Prostate gland (tissue), 2 donors: ENCODE data around the gene LTO1. TPM values are rescaled to one million over a fixed set of nuclear protein-coding genes. Genes with fewer than 3 reads are reported as not detected.
A peak's percentile ranks its signal among the peaks of the same experiment; 100 is the strongest.

Experiments
- DNase-seq: peaks from one replicate; pipeline ENCODE4 v3.0.0-alpha.2; 2019; ENCODE audit warnings: low spot score
- H3K27ac ChIP-seq, 2 donors: fragments of 200-600 bp; sonication (generic); 2 replicates each; pipeline ENCODE4 v1.5.1; 2017 to 2019
- H3K27me3 ChIP-seq: fragments of 200-600 bp; sonication (generic); replicated peaks from 2 replicates; pipeline ENCODE4 v1.5.1; 2019; ENCODE audit not compliant: insufficient read depth
- H3K36me3 ChIP-seq, 2 donors: fragments of 200-600 bp; sonication (generic); 1 replicate in 1 of 2; 2 replicates in 1 of 2; pipeline versions ENCODE4 v1.5.1 to v1.8.1; 2017 to 2019
- H3K4me1 ChIP-seq: fragments of 200-600 bp; sonication (generic); replicated peaks from 2 replicates; pipeline ENCODE4 v1.5.1; 2019
- H3K4me3 ChIP-seq, 2 donors: fragments of 200-600 bp; sonication (generic); 2 replicates each; pipeline ENCODE4 v1.5.1; 2017 to 2019
- H3K9me3 ChIP-seq: fragments of 200-600 bp; sonication (generic); 2 replicates; pipeline ENCODE4 v1.5.1; 2017
- POLR2A ChIP-seq: fragments of 450-650 bp; IDR thresholded peaks from one replicate; pipeline ENCODE4 v1.6.1; 2016; ENCODE audit warnings: antibody characterized with exemption, mild to moderate bottlenecking
- POLR2AphosphoS5 ChIP-seq: sonication (generic); formaldehyde crosslinking; IDR thresholded peaks from one replicate; pipeline ENCODE4 v1.6.1; 2017; ENCODE audit warnings: antibody characterized with exemption
- WGBS: methylation state at CpG from one replicate; pipeline ENCODE4 v1.1.5; 2018; 5-methylcytosine and 5-hydroxymethylcytosine counted together
- intact Hi-C: fragments of 100-400 bp; cut with DNase I; formaldehyde crosslinking; loops from one replicate; pipeline ENCODE4 v1.14.2; 2022
- total RNA-seq, 2 donors: library from RNA; depleted of rRNA; stranded (reverse); fragments of >200 nt; gene quantifications; one replicate each; pipeline ENCODE4 v1.1.0, GENCODE V29; 2016
- TF ChIP-seq, protein P1 (sequence below), 4 experiments: fragments of 200-600 bp in 2 of 4; fragments of 450-650 bp in 2 of 4; sonication (generic) in 2 of 4; IDR thresholded peaks; 1 replicate in 3 of 4; 2 replicates in 1 of 4; pipeline ENCODE4 v1.5.1; 2016 to 2019; ENCODE audit warnings: antibody characterized with exemption in 4 of 4, mild to moderate bottlenecking in 2 of 4, moderate library complexity in 2 of 4

Gene LTO1, protein sequence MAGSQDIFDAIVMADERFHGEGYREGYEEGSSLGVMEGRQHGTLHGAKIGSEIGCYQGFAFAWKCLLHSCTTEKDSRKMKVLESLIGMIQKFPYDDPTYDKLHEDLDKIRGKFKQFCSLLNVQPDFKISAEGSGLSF
- 10 to 100 TPM; 14.9 to 39.5 TPM for total RNA-seq

DNA sequence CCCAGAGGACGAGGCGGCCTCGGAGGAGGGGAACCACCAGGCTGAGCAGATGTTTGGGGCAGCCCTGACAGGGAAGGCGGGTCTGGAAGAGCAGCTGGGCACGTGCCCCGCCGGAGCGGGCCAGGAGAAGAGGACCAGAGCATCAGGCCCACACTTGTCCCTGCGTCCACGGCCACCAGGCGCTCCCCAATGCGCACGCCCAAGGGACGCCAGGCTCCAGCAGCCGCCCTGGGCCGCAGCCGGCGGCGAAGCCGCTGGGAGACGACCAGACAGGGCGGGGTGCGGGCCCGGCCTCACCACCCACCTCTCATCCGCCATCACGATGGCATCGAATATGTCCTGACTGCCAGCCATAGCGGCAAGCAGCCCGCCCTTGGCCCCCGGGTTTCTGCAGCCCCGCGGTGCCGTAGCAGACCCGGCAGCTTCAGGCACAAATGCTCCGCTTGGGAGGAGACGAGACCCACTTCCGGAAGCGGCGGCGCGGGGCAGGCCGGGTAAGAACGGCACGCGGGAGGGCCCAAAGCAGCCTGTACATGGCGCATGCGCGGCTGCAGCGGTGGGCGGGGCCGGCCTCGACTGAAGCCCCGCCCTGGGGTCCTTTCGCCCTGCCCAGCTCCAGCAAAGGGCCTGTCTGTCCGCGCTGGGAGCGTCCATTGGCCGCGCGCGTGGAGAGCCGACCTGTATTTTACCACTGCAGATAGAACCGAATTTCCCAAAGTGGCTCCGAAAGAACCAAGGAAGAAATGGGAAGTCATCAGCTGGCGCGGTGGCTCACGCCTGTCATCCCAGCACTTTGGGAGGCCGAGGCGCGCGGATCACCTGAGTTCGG, at the start of gene LTO1:
LTO1 (minus strand) TSS at position 468 of the 829 bp plus-strand sequence; CDS start at position 354, 114 bp downstream.
- Histone ChIP-seq H3K36me3 (no peaks in the 10 kb centered on the region), H3K27ac (peak within 1 kb of the TSS; percentile 65 to 77), H3K27me3 (no peaks in the 10 kb centered on the region), H3K9me3 (no peaks in the 10 kb centered on the region), H3K4me1 (peaks cover 6% of the 10 kb centered on the region), H3K4me3 (peak within 1 kb of the TSS; percentile 77 to 96)
- intact Hi-C loops = no loop called here
- TF ChIP-seq POLR2A (peak; percentile 56), POLR2AphosphoS5 (peak; percentile 99)
- TF ChIP-seq, protein P1, sequence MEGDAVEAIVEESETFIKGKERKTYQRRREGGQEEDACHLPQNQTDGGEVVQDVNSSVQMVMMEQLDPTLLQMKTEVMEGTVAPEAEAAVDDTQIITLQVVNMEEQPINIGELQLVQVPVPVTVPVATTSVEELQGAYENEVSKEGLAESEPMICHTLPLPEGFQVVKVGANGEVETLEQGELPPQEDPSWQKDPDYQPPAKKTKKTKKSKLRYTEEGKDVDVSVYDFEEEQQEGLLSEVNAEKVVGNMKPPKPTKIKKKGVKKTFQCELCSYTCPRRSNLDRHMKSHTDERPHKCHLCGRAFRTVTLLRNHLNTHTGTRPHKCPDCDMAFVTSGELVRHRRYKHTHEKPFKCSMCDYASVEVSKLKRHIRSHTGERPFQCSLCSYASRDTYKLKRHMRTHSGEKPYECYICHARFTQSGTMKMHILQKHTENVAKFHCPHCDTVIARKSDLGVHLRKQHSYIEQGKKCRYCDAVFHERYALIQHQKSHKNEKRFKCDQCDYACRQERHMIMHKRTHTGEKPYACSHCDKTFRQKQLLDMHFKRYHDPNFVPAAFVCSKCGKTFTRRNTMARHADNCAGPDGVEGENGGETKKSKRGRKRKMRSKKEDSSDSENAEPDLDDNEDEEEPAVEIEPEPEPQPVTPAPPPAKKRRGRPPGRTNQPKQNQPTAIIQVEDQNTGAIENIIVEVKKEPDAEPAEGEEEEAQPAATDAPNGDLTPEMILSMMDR (IDR thresholded peaks at IDR 0.05) = peak in 2 of 4 experiments; percentile 29 to 32
- WGBS = 3% methylated on average over 70 of the region's 72 CpGs
- peak; percentile 95 for DNase-seq

DNA sequence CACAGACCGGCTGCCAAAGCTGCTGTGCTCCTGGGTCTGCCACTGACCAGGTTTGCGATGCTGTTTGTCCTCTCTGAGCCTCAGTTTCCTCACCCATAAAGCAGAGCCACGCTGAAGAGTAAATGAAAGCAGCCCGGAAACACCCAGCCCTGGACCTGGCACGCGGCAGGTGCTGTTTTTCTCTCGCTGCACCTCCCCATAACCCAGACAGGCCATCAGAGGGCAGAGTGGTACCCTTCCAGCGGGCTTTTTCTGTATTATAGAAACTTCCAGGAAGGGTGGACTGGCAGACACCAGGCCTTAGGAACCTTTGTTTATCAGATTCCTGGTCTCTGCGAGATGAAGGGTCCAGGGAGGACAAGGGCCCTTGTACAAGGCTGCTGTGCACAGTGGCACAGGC, 46.6 kb upstream of the LTO1 start:
- TF ChIP-seq POLR2A = no peak
- TF ChIP-seq, protein P1 (IDR thresholded peaks at IDR 0.05) = peak in 1 of 4 experiments; percentile 5
- Histone ChIP-seq H3K36me3 (no peaks in the 10 kb centered on the region), H3K27ac (no peak overlapping the region), H3K9me3 (no peaks in the 10 kb centered on the region), H3K27me3 (peaks cover 2% of the 10 kb centered on the region), H3K4me1 (no peaks in the 10 kb centered on the region), H3K4me3 (no peak overlapping the region)
- no peak for DNase-seq
- 42% methylated on average over 9 of the region's 9 CpGs for WGBS
- intact Hi-C loops = no loop called here

GRCh38 chr11:69721106-69721505, 46.0 kb upstream of the LTO1 start:
- Histone ChIP-seq H3K36me3 (no peaks in the 10 kb centered on the region), H3K9me3 (no peaks in the 10 kb centered on the region), H3K27ac (no peak overlapping the region), H3K27me3 (peaks cover 2% of the 10 kb centered on the region), H3K4me1 (no peaks in the 10 kb centered on the region), H3K4me3 (no peak overlapping the region)
- no peak for DNase-seq
- TF ChIP-seq POLR2AphosphoS5 (no peak), POLR2A (no peak)
- TF ChIP-seq, protein P1 (IDR thresholded peaks at IDR 0.05) = no peak
- WGBS = 52% methylated on average over 14 of the region's 14 CpGs
- intact Hi-C loops = no loop called here

DNA sequence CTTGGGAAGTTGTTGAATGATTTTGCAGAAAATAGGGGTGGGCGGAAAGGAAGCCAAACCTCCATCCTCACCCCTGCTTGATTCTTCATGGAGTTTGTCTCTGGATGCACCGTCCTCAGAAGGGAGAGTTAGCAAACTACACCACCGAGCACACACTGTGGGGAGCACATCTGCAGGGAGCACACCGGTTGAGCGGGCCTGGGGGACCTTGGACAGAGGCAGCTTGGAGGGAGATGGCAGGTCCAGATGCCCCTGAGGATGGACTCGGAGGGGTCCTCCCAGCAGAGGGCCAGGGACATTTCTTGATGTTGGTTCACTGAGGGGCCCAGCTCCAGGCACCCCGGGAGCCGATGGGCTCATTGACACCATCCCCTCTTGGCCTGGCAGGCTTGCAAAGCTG, 43.8 kb upstream of the LTO1 start:
- TF ChIP-seq, protein P1 (IDR thresholded peaks at IDR 0.05) = no peak
- TF ChIP-seq POLR2A (no peak), POLR2AphosphoS5 (no peak)
- Histone ChIP-seq H3K4me1 (no peaks in the 10 kb centered on the region), H3K9me3 (no peaks in the 10 kb centered on the region), H3K4me3 (no peak overlapping the region), H3K27me3 (peaks cover 2% of the 10 kb centered on the region), H3K27ac (no peak overlapping the region), H3K36me3 (no peaks in the 10 kb centered on the region)
- DNase-seq = no peak
- intact Hi-C loops = no loop called here
- 78% methylated on average over 8 of the region's 8 CpGs for WGBS
